Uterus (tissue), 2 donors: ENCODE data around the gene TBCD.

Source experiments
- CTCF ChIP-seq, 4 experiments: fragments of 200-600 bp in 2 of 4; fragments of 450-650 bp in 2 of 4; sonication (generic) in 2 of 4; IDR thresholded peaks; one replicate each; pipeline ENCODE4 v1.5.1; 2016 to 2019; ENCODE audit warnings: antibody characterized with exemption in 4 of 4, mild to moderate bottlenecking in 2 of 4, moderate library complexity in 1 of 4
- POLR2A ChIP-seq, 2 donors: fragments of 450-650 bp; IDR thresholded peaks; one replicate each; pipeline ENCODE4 v1.6.1; 2016; ENCODE audit warnings: antibody characterized with exemption in 2 of 2, mild to moderate bottlenecking in 1 of 2, moderate library complexity in 1 of 2

- TF ChIP-seq CTCF (IDR thresholded peaks at IDR 0.05), result no peak
- no peak for TF ChIP-seq POLR2A (IDR thresholded peaks at IDR 0.05)
These were observed 151.4 kb downstream of the TBCD start for GRCh38 chr17:82902972-82903874.
